IMR-90 (cell line): ENCODE data around the gene FAM174C. TPM values are rescaled to one million over a fixed set of nuclear protein-coding genes. Genes with fewer than 3 reads are reported as not detected.

ENCODE experiments used
- ATAC-seq: fragments of 200-7000 bp; cut with Tn5 transposase; 2 replicates; pipeline ENCODE4 v1.9.1; 2020; ENCODE audit warnings: low read depth, mild to moderate bottlenecking, moderate library complexity
- BruUV-seq: library from RNA; stranded (reverse); fragments of 400-500 nt; replicated peaks from 2 replicates; lab custom pipeline; 2021; lab: Mats Ljungman, UMichigan
- CTCF ChIA-PET: fragments of 300-600 bp; formaldehyde crosslinking; extraction: SDS; loops from one replicate; lab custom pipeline; 2021; ENCODE audit warnings: antibody characterized with exemption; lab: Yijun Ruan, JAX
- POLR2A ChIA-PET: fragments of 300-600 bp; sonication (Branson Sonifier 250); formaldehyde crosslinking; loops from one replicate; lab custom pipeline; 2022; ENCODE audit warnings: antibody characterized with exemption; ENCODE audit not compliant: unreplicated experiment; lab: Charles Lee
- DNase-seq: peaks from one replicate; pipeline ENCODE4 v3.0.0; 2013
- H2AFZ ChIP-seq: replicated peaks from 2 replicates; pipeline ENCODE3; 2013; ENCODE audit warnings: low read length, mild to moderate bottlenecking; ENCODE audit not compliant: poor library complexity
- H2AK5ac ChIP-seq: 2 replicates; pipeline ENCODE4 v1.6.1; 2013; ENCODE audit warnings: low read depth, low read length, inconsistent platforms
- H2AK9ac ChIP-seq: replicated peaks from 2 replicates; pipeline ENCODE3; 2013; ENCODE audit warnings: mild to moderate bottlenecking, low read depth, low read length, moderate library complexity; ENCODE audit not compliant: poor library complexity
- H2BK120ac ChIP-seq: 2 replicates; pipeline ENCODE4 v1.6.1; 2013; ENCODE audit warnings: low read depth, low read length, inconsistent platforms
- H2BK15ac ChIP-seq: 3 replicates; pipeline ENCODE4 v1.6.1; 2013; ENCODE audit warnings: low read depth, low read length, inconsistent platforms
- H2BK20ac ChIP-seq: 2 replicates; pipeline ENCODE4 v1.6.1; 2013; ENCODE audit warnings: low read depth, mild to moderate bottlenecking, inconsistent platforms, low read length, moderate library complexity
- H2BK5ac ChIP-seq: 2 replicates; pipeline ENCODE4 v1.6.1; 2013; ENCODE audit warnings: mild to moderate bottlenecking, low read depth, low read length, inconsistent platforms; ENCODE audit not compliant: poor library complexity, severe bottlenecking
- H3K14ac ChIP-seq: replicated peaks from 2 replicates; pipeline ENCODE4 v1.6.1; 2013; ENCODE audit warnings: low read depth, low read length, inconsistent platforms
- H3K18ac ChIP-seq: 2 replicates; pipeline ENCODE4 v1.6.1; 2013; ENCODE audit warnings: low read depth, low read length, control low read depth
- H3K23ac ChIP-seq: 2 replicates; pipeline ENCODE4 v1.6.1; 2013; ENCODE audit warnings: low read depth, low read length, inconsistent platforms
- H3K27ac ChIP-seq: 2 replicates; pipeline ENCODE4 v1.5.1; 2013; ENCODE audit warnings: mild to moderate bottlenecking, control low read depth, low read length; ENCODE audit not compliant: insufficient read depth
- H3K27me3 ChIP-seq: 2 replicates; pipeline ENCODE4 v1.6.1; 2013; ENCODE audit warnings: low read length; ENCODE audit not compliant: control insufficient read depth, insufficient read depth
- H3K36me3 ChIP-seq: 2 replicates; pipeline ENCODE4 v1.6.1; 2013; ENCODE audit warnings: low read length, mixed read lengths; ENCODE audit not compliant: control insufficient read depth, insufficient read depth
- H3K4ac ChIP-seq: 2 replicates; pipeline ENCODE4 v1.6.1; 2013; ENCODE audit warnings: low read depth, low read length, inconsistent platforms
- H3K4me1 ChIP-seq: 2 replicates; pipeline ENCODE4 v1.6.1; 2013; ENCODE audit warnings: low read length, mixed read lengths; ENCODE audit not compliant: control insufficient read depth, insufficient read depth
- H3K4me2 ChIP-seq: 2 replicates; pipeline ENCODE4 v1.6.1; 2013; ENCODE audit warnings: low read depth, mild to moderate bottlenecking, control low read depth, low read length, moderate library complexity
- H3K4me3 ChIP-seq: 2 replicates; pipeline ENCODE4 v1.5.1; 2013; ENCODE audit warnings: low read depth, mild to moderate bottlenecking, control low read depth, low read length, moderate library complexity; ENCODE audit not compliant: insufficient read depth
- H3K56ac ChIP-seq: 2 replicates; pipeline ENCODE4 v1.6.1; 2013; ENCODE audit warnings: low read length, inconsistent platforms; ENCODE audit not compliant: insufficient read depth; ENCODE audit errors: extremely low read depth
- H3K79me1 ChIP-seq, 2 experiments: 2 replicates each; pipeline ENCODE4 v1.6.1; 2013; ENCODE audit warnings: low read length in 2 of 2, inconsistent platforms in 1 of 2, low read depth in 1 of 2
- H3K9ac ChIP-seq: 2 replicates; pipeline ENCODE4 v1.6.1; 2013; ENCODE audit warnings: low read depth, low read length, control low read depth
- H3K9me1 ChIP-seq: 2 replicates; pipeline ENCODE4 v1.6.1; 2013; ENCODE audit warnings: low read length, inconsistent platforms; ENCODE audit not compliant: insufficient read depth
- H3K9me3 ChIP-seq: 2 replicates; pipeline ENCODE4 v1.6.1; 2013; ENCODE audit warnings: low read length; ENCODE audit not compliant: control insufficient read depth, insufficient read depth
- H4K20me1 ChIP-seq: 2 replicates; pipeline ENCODE4 v1.6.1; 2013; ENCODE audit warnings: low read length, inconsistent platforms; ENCODE audit not compliant: insufficient read depth
- H4K5ac ChIP-seq: 2 replicates; pipeline ENCODE4 v1.6.1; 2013; ENCODE audit warnings: mild to moderate bottlenecking, low read depth, low read length, control low read depth
- H4K8ac ChIP-seq, 2 experiments: 2 replicates each; pipeline ENCODE4 v1.6.1; 2013; ENCODE audit warnings: low read depth in 2 of 2, low read length in 2 of 2, control low read depth in 1 of 2, inconsistent platforms in 1 of 2
- H4K91ac ChIP-seq: 2 replicates; pipeline ENCODE4 v1.6.1; 2013; ENCODE audit warnings: low read depth, low read length, inconsistent platforms; ENCODE audit not compliant: insufficient read depth
- CEBPB ChIP-seq: IDR thresholded peaks from 2 replicates; pipeline ENCODE4 v1.6.1; 2012; ENCODE audit warnings: low read depth, low read length, improper control_type of control experiment
- CHD1 ChIP-seq: IDR thresholded peaks from 2 replicates; pipeline ENCODE4 v1.6.1; 2012; ENCODE audit warnings: low read depth, low read length, improper control_type of control experiment
- FOS ChIP-seq: fragments of 150-350 bp; IDR thresholded peaks from 2 replicates; pipeline ENCODE4 v1.6.1; 2016; ENCODE audit warnings: low read depth, low read length
- MAFK ChIP-seq: IDR thresholded peaks from 2 replicates; pipeline ENCODE4 v1.6.1; 2012; ENCODE audit warnings: low read depth, low read length, improper control_type of control experiment
- MAZ ChIP-seq: IDR thresholded peaks from 2 replicates; pipeline ENCODE4 v1.6.1; 2012; ENCODE audit warnings: low read depth, mild to moderate bottlenecking, low read length, improper control_type of control experiment, moderate library complexity, borderline replicate concordance
- POLR2A ChIP-seq: IDR thresholded peaks from 2 replicates; pipeline ENCODE4 v1.6.1; 2012; ENCODE audit warnings: mild to moderate bottlenecking, low read depth, low read length
- RAD21 ChIP-seq: IDR thresholded peaks from 2 replicates; pipeline ENCODE4 v1.6.1; 2012; ENCODE audit warnings: low read length, improper control_type of control experiment
- RFX5 ChIP-seq: IDR thresholded peaks from 2 replicates; pipeline ENCODE4 v1.8.0; 2012; ENCODE audit warnings: low read depth, mild to moderate bottlenecking, low read length, moderate library complexity
- WGBS, 2 experiments: methylation state at CpG; one replicate each; pipeline versions ENCODE4 v1.1.5 to v1.1.7; 2013; ENCODE audit warnings: missing lambda C conversion rate in 2 of 2; ENCODE audit not compliant: insufficient read length in 1 of 2; ENCODE audit errors: extremely low coverage in 2 of 2; 5-methylcytosine and 5-hydroxymethylcytosine counted together
- dilution Hi-C: fragments of 300-500 bp; cut with HindIII; formaldehyde crosslinking; loops from one replicate; pipeline ENCODE4 v1.14.3; 2018; ENCODE audit warnings: low sequenced_read_pairs; ENCODE audit not compliant: unreplicated experiment
- in situ Hi-C: fragments of 300-500 bp; cut with MboI; formaldehyde crosslinking; loops from 3 replicates; pipeline ENCODE4 v1.14.3; 2019; ENCODE audit warnings: low sequenced_read_pairs, inconsistent platforms, mixed read lengths
- intact Hi-C: fragments of 100-400 bp; cut with micrococcal nuclease; formaldehyde crosslinking; loops from 2 replicates; pipeline ENCODE4 v1.10.0; 2022
- polyA plus RNA-seq, 3 experiments: library from polyadenylated mRNA; depleted of rRNA; stranded (reverse); fragments of >200 nt; gene quantifications; 2 replicates each; pipeline ENCODE4 v1.2.3, GENCODE V29; 2012; ENCODE audit warnings: low replicate concordance in 1 of 3
- total RNA-seq: library from RNA; depleted of rRNA; stranded (reverse); fragments of >200 nt; gene quantifications from 2 replicates; pipeline ENCODE4 v1.2.3, GENCODE V29; 2012
- TF ChIP-seq, protein P1 (sequence below): fragments of 150-350 bp; IDR thresholded peaks from 2 replicates; pipeline ENCODE4 v1.6.1; 2017; ENCODE audit warnings: mild to moderate bottlenecking, antibody characterized with exemption, low read length, low read depth

Gene FAM174C
- total and polyA plus RNA-seq, 2 of the 4 experiments (the other 2 are of a cell fraction) = 7.5 to 61.8 TPM

DNA sequence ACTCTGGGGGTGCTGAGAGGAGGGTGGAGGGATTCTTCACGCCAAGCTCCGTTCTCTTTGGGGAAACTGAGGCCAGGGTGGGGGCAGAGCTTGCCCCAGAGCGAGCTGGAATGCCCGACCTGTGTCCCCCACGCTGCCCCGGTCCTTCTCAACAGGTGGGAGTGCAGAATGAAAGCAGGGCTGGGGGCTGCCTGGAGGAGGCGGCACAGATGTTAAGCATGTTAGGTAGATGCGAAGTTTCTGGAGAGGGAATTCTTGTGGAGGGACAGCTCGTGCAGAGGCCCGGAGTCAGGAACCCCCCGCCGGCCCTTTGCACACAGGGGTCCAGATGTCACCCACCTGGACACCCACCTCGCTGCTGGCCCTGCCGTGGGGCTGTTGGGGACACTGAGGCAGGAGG lies 19.4 kb downstream of the FAM174C start (continued):
- no peak for TF ChIP-seq CHD1
- TF ChIP-seq FOS = no peak
- TF ChIP-seq POLR2A = no peak
- TF ChIP-seq CEBPB = no peak

GRCh38 chr19:1295169-1296012 lies 20.1 kb downstream of the FAM174C start:
- TF ChIP-seq, protein P1, sequence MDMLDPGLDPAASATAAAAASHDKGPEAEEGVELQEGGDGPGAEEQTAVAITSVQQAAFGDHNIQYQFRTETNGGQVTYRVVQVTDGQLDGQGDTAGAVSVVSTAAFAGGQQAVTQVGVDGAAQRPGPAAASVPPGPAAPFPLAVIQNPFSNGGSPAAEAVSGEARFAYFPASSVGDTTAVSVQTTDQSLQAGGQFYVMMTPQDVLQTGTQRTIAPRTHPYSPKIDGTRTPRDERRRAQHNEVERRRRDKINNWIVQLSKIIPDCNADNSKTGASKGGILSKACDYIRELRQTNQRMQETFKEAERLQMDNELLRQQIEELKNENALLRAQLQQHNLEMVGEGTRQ = no peak
- no peak for TF ChIP-seq RFX5
- no peak for TF ChIP-seq MAZ
- no peak for TF ChIP-seq FOS
- TF ChIP-seq MAFK = no peak
- TF ChIP-seq RAD21 = no peak
- Histone ChIP-seq H3K9me3 (no peaks in the 10 kb centered on the region), H2BK20ac (no peak overlapping the region), H2AFZ (peak overlapping the region; percentile 75), H2AK9ac (no peak overlapping the region), H2BK5ac (no peak overlapping the region), H3K4ac (no peak overlapping the region), H3K4me2 (peak overlapping the region; percentile 29), H2BK15ac (no peak overlapping the region), H4K91ac (no peak overlapping the region), H2BK120ac (no peak overlapping the region), H3K36me3 (no peaks in the 10 kb centered on the region), H3K9ac (no peak overlapping the region), H4K20me1 (no peaks in the 10 kb centered on the region), H3K27ac (no peak overlapping the region), H3K79me1 (no peaks in the 10 kb centered on the region), H2AK5ac (no peak overlapping the region), H4K5ac (no peak overlapping the region), H3K56ac (no peak overlapping the region), H3K4me1 (peaks cover 3% of the 10 kb centered on the region; the same call in 1 of the 2 replicates), H3K27me3 (peaks cover 18% of the 10 kb centered on the region; the same call in 1 of the 2 replicates), H3K18ac (no peak overlapping the region), H3K9me1 (no peaks in the 10 kb centered on the region), H3K14ac (no peak overlapping the region), H3K4me3 (peak overlapping the region; percentile 5; the same call in 1 of the 2 replicates), H3K23ac (no peak overlapping the region), H4K8ac (no peak overlapping the region)
- BruUV-seq = no TSS peak
- ATAC-seq (peak; percentile 88), DNase-seq (no peak)
- WGBS, 2 experiments = 17% methylated on average over 30 of the region's 82 CpGs; no CpG with 5 or more reads in 1 of the 2 experiments
- dilution Hi-C loops (no loop called here), in situ Hi-C loops (no loop called here), intact Hi-C loops (no loop called here)
- POLR2A ChIA-PET = no interaction called here
- CTCF ChIA-PET = no interaction called here
